HG02678 (cell line): Measurements from ENCODE around the gene MPP3.
"Not testable (repeated sequence)": the region's sequence is repeated elsewhere in the genome, so short reads cannot be mapped to it uniquely, and the experiment has no call there.

ENCODE experiments used
- ATAC-seq: cut with Tn5 transposase; IDR thresholded peaks from one replicate; pipeline ENCODE4 v1.9.1; 2021; ENCODE audit warnings: mild to moderate bottlenecking, moderate library complexity; ENCODE audit not compliant: unreplicated experiment

The MPP3 gene

DNA sequence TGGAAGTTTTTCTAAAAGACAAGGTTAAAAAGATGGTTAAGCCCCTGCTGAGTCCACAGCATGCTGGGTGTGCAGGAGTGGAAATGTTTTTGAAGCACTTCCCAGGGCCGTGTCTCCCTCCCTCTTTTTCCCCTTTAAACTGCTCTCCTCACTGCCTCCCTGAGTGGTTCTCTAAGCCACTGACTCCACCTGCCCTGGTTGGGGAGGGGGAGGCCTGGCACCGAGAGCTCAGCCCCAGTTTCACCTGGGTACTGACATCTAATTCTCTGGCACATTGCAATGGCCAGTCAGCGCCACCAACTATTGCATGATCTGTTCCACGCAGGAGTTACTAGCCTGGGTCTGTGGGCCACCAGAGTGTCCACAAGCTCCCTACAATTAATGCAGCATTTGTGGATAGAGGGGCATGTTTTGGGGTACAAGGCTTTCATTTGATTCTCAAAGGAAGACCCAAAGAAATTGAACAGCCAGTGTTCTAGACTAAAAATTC is 22.7 kb downstream of the MPP3 start:
- ATAC-seq = no peak

DNA sequence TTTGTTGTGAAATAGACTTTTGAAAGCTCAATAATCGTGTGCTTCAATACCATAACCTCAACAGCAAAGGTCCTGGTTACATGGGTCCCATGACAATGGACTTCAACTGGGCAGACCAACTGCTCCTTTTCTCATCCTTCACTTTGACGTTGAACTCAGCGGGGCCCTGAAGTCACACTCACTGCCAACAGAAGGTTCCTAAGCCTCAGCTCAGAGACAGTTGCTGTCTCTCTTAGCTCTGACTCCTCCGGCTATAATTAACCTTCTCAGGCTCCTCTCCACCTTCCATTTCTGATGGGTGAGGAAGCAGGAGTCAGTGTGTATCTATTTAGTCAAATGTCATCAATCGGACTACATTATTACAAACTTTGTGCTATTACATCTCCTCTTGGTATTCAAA is 23.8 kb downstream of the MPP3 start:
- ATAC-seq = no peak

DNA sequence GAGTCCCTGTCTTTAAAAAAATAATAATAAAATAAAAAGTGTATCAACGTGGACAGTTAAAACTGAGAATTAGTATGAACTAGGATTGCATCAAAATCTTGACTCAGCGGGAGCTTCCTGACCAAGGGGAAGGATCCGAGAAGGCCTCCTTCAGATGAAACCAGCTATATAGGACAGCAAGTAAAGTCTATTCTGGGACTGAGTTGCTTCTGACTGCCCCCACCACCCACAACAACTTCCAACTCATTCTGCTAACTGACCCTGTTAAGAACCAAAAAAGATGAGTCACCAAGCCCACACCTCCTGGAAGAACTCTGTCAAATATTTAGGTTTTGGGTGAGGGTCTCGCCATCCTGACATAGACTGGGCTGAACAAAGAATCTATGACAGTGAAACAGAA is 24.9 kb downstream of the MPP3 start:
- ATAC-seq = no peak

- ATAC-seq = no peak
These were observed 27.8 kb downstream of the MPP3 start for GRCh38 chr17:43805117-43805516.

DNA sequence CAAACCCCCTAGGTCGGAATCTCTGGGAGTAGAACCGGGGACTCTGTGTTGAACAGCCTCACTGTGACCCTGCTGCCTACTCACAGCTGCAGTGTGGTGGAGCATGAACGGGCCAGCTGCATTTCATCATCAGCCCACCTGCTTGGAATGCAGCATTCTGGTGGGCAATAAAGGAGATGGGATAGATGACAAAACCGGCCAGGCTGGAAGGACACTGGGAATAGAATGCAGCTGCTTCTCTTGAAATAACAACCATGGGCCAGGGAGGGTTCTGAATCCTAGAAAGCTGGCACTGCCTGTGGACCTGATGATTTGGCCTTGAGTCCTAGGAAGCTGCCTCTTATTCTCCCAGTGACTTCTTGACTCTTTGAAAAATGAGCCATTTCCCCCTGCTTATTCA is 29.2 kb downstream of the MPP3 start:
- no peak for ATAC-seq

GRCh38 chr17:43801844-43802243 is 31.1 kb downstream of the MPP3 start:
- ATAC-seq = no peak

GRCh38 chr17:43800736-43801135 is 32.2 kb downstream of the MPP3 start:
- ATAC-seq = no peak

DNA sequence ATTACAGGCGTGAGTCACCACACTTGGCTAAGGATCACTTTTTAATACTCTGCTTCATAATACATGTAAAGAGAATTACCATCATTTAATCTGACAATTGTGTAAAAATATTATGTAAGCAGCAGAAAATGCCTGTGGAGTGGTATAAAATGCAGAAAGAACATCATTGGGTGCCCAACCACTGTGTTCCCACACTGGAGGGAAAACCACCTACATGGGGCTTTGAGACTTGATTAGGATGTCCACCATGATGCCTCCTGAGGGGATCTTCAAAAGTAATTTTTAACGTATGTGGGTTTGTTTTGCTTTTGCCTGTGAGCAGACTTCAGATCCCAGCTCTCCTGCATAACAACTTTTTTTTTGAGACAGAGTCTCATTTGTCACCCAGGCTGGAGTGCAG is 33.9 kb downstream of the MPP3 start:
- no peak for ATAC-seq

DNA sequence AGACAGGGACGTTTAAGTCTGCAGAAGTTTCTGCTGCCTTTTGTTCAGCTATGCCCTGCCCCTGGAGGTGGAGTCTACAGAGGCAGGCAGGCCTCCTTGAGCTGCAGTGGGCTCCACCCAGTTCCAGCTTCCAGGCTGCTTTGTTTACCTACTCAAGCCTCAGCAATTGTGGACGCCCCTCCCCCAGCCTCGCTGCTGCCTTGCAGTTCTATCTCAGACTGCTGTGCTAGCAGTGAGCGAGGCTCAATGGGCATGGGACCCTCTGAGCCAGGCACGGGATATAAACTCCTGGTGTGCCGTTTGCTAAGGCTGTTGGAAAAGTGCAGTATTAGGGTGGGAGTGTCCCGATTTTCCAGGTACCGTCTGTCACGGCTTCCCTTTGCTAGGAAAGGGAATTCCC is 34.9 kb downstream of the MPP3 start:
- ATAC-seq = not testable (repeated sequence)

DNA sequence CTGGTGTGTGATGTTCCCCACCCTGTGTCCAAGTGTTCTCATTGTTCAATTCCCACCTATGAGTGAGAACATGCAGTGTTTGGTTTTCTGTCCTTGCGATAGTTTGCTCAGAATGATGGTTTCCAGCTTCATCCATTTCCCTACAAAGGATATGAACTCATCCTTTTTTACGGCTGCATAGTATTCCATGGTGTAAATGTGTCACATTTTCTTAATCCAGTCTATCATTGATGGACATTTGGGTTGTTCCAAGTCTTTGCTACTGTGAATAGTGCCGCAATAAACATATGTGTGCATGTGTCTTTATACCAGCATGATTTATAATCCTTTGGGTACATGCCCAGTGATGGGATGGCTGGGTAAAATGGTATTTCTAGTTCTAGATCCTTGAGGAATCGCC is 40.3 kb downstream of the MPP3 start:
- not testable (repeated sequence) for ATAC-seq

DNA sequence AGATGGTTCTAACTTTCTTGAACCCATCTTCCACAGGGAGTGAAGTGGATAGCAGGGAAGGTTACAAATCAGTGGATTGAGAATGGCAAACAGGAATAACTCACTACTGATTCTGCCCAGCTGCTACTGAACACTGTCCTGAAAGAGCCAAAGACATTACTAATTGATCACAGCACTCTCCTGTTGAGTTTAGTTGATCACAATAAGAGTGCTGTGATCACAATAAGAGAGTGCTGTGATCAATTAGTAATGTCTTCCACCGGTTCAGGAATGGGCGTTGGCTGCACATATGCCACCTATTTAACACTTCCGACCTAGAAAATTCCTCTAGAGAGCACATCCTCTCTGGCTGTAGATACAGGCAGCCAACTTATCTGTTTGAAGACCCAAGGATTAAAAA is 41.4 kb downstream of the MPP3 start:
- ATAC-seq = no peak

DNA sequence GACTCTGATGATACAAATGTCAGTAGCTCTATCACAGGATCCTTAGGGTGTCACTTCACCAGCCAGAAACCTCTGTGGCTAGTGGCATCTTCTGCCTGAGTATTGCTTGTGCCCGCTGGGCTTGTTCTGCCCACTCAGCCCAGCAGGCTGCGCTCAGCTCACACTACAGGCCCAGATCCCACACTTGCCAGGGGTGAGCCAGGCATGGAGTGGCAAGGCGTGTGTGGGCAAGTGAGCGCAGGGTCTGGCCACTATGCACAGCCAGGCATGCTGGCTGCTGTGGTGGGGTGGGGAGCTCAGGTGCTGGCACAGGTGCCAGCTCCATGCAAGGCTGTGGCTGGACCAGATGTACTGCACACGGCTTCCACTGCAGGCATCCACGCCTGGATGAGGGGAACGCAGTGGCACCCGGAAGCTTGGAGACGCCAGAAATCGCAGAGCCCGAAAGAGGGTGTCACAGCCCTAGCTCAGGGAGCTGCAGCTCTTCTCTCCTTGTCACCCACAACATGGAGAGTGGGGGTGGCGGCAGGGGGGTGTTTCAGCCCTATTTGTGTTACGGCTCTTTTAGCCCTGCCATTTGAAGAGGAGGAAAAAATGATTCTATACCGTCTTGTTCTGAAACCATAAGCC is 42.5 kb downstream of the MPP3 start:
- no peak for ATAC-seq

DNA sequence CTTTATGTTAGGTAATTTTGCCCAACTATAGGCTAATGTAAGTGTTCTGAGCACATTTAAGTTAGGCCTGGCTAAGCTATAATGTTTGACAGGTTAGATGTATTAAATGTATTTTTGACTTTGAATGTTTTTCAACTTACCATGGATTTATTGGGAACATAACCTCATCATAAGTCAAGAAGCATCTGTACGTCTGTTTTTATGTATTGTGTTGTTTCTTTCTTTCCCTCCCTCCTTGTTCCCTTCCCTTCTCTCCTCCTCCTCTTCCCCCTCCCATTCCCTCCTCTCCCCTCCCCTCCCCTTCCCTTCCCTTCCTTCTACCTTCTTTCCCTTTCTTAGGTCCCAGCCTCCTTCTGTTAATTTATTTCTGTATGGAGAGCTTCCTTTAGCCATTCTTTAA is 43.5 kb downstream of the MPP3 start:
- ATAC-seq = no peak

DNA sequence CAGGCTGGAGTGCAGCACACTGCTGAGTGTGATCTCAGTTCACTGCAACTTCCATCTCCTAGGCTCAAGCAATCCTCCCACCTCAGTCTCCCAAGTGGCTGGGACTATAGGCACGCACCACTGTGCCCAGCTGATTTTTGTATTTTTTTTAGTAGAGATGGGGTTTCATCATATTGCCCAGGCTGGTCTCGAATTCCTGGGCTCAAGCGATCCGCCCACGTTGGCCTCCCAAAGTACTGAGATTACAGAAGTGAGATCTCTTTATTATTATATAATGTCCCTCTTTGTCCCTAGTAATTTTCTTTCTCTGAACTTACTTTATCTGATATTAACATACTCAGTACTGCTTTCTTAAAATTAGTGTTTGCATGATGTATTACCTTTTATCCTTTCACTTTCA is 44.4 kb downstream of the MPP3 start:
- no peak for ATAC-seq

DNA sequence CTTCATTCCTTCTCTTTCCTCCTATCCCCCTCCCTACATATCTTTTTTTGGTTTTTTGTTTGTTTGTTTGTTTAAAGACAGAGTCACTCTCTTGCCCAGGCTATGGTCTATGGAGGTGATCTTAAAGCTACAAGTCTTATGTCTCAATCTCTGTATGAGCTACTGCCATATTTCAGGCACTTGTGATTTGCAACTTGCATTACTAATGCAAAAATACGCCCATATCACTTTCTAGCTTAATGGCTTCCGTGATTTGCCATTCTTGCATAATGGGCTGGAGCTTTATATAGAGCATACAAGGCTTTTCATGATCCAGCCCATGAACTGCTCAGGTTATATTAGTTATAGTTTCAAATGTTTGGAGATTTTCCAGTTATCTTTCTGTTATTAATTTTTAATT is 45.2 kb downstream of the MPP3 start:
- ATAC-seq = no peak

- ATAC-seq = no peak
These were observed 48.3 kb downstream of the MPP3 start for GRCh38 chr17:43784628-43785101.

- ATAC-seq = no peak
These were observed 48.9 kb downstream of the MPP3 start for GRCh38 chr17:43784068-43784467.

DNA sequence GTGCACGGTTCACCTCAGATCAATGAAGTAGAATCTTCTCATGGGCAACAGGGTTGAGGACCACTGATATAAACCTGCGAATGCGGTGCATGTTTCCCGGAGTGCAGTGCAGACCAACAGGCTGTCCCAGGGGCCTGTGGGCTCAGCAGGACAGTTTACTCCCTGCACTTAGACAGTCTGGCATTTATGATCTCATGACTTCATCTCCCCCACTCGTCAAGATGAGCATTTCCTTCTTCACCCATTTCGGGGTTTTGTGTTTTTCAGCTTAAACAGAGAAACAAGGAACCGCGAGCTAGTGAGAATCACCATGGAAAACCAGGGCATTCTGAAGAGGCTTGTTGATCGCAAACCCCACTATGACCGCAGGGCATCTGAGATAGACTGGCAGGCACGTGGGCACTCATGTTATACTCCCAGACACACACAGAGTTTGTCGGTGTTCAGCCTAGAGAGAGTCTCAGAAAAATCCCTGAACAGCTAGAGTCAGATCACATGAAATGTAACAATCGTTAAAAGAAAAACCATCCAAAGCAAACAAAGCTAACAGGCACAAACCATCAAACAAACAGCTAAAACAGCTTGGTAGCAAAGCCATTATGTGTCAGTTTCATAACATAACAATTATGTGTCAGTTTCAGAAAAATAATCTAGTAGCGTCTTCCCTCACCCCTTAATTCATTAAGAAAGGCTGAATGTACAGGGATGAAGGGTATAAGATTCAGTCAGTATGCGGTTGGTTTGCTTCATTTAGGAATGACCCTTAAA is 49.8 kb downstream of the MPP3 start:
- ATAC-seq = no peak

DNA sequence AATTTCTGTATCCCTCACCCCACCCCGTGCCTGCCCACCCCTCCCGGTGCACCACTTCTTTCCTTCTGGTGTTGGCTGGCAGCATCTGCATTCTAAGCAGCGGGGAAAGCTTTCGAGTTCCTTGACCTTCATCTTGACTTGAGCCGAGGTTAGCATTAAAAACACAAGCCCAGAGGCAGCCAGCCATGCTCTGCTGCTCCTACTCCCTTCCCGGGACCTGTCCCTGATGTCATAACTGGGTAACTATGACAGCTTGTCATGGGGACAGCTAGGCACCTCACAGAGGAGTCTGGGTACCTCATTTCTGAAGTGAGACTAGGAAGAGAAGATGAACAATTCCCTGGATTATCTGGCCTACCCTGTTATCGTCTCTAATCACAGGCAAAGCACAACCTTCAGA is 52.8 kb downstream of the MPP3 start, which contains the start of gene CFAP97D1:
Gene CFAP97D1 (plus strand): TSS at position 301 of the 400 bp plus-strand sequence. CDS start 28 bp downstream, at position 329.
- no peak for ATAC-seq

DNA sequence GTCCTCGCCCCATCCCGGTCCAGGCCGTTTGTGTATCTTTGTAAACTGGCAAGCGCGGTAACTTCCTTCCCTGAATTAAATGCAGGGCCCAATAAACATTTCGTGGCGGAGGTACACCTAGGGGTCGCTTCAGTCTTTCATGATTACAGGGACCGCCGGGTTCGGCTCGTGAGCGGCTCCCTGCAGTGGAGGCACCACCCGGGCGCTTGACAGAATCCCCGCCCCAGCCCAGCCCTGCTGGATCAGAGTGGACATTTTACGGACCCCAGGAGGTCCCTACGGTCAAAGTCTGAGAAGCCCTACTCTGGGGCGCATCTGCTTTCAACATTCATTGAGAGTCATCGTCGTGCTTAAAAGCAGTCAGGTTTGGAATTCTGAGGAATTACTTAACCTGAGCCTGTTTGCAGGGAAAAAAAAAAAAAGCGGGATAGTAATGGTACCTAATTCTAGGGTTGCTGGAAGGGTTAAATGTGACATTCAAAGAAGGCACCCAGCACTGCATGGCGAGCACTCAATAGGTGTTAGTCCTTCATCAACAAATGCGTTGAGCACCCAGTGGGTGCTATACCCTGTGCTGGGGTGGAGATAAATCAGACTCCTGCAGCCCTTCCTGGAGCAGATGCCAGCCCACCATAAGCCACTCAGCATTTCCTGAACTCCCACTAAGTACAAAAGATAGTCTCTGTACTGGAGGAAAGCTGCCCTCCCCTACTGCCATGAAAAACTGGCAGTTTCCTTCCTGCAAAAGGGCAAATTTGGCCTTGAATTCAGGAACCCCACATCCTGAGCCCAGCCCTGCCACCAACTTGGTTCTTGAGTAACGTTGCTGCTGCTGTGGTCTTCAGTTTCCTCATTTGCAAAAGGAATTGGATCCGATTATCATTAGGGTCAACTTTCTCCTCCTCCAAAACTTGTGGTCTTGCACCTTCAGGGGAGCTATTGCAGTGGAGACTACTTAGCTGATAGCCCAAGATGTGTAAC is 53.5 kb downstream of the MPP3 start:
- peak; percentile 18 for ATAC-seq
